IMR-90 (cell line): Measurements from ENCODE around the gene STAT4. TPM values are rescaled to one million over a fixed set of nuclear protein-coding genes. Genes with fewer than 3 reads are reported as not detected.

ENCODE experiments used
- ATAC-seq: fragments of 200-7000 bp; cut with Tn5 transposase; 2 replicates; pipeline ENCODE4 v1.9.1; 2020; ENCODE audit warnings: low read depth, mild to moderate bottlenecking, moderate library complexity
- BruUV-seq: library from RNA; stranded (reverse); fragments of 400-500 nt; replicated peaks from 2 replicates; lab custom pipeline; 2021; lab: Mats Ljungman, UMichigan
- CTCF ChIA-PET: fragments of 300-600 bp; formaldehyde crosslinking; extraction: SDS; loops from one replicate; lab custom pipeline; 2021; ENCODE audit warnings: antibody characterized with exemption; lab: Yijun Ruan, JAX
- POLR2A ChIA-PET: fragments of 300-600 bp; sonication (Branson Sonifier 250); formaldehyde crosslinking; loops from one replicate; lab custom pipeline; 2022; ENCODE audit warnings: antibody characterized with exemption; ENCODE audit not compliant: unreplicated experiment; lab: Charles Lee
- DNase-seq: peaks from one replicate; pipeline ENCODE4 v3.0.0; 2013
- H2AFZ ChIP-seq: replicated peaks from 2 replicates; pipeline ENCODE3; 2013; ENCODE audit warnings: low read length, mild to moderate bottlenecking; ENCODE audit not compliant: poor library complexity
- H2AK5ac ChIP-seq: 2 replicates; pipeline ENCODE4 v1.6.1; 2013; ENCODE audit warnings: low read depth, low read length, inconsistent platforms
- H2AK9ac ChIP-seq: replicated peaks from 2 replicates; pipeline ENCODE3; 2013; ENCODE audit warnings: mild to moderate bottlenecking, low read depth, low read length, moderate library complexity; ENCODE audit not compliant: poor library complexity
- H2BK120ac ChIP-seq: 2 replicates; pipeline ENCODE4 v1.6.1; 2013; ENCODE audit warnings: low read depth, low read length, inconsistent platforms
- H2BK15ac ChIP-seq: 3 replicates; pipeline ENCODE4 v1.6.1; 2013; ENCODE audit warnings: low read depth, low read length, inconsistent platforms
- H2BK20ac ChIP-seq: 2 replicates; pipeline ENCODE4 v1.6.1; 2013; ENCODE audit warnings: low read depth, mild to moderate bottlenecking, inconsistent platforms, low read length, moderate library complexity
- H2BK5ac ChIP-seq: 2 replicates; pipeline ENCODE4 v1.6.1; 2013; ENCODE audit warnings: mild to moderate bottlenecking, low read depth, low read length, inconsistent platforms; ENCODE audit not compliant: poor library complexity, severe bottlenecking
- H3K14ac ChIP-seq: replicated peaks from 2 replicates; pipeline ENCODE4 v1.6.1; 2013; ENCODE audit warnings: low read depth, low read length, inconsistent platforms
- H3K18ac ChIP-seq: 2 replicates; pipeline ENCODE4 v1.6.1; 2013; ENCODE audit warnings: low read depth, low read length, control low read depth
- H3K23ac ChIP-seq: 2 replicates; pipeline ENCODE4 v1.6.1; 2013; ENCODE audit warnings: low read depth, low read length, inconsistent platforms
- H3K27ac ChIP-seq: 2 replicates; pipeline ENCODE4 v1.5.1; 2013; ENCODE audit warnings: mild to moderate bottlenecking, control low read depth, low read length; ENCODE audit not compliant: insufficient read depth
- H3K27me3 ChIP-seq: 2 replicates; pipeline ENCODE4 v1.6.1; 2013; ENCODE audit warnings: low read length; ENCODE audit not compliant: control insufficient read depth, insufficient read depth
- H3K36me3 ChIP-seq: 2 replicates; pipeline ENCODE4 v1.6.1; 2013; ENCODE audit warnings: low read length, mixed read lengths; ENCODE audit not compliant: control insufficient read depth, insufficient read depth
- H3K4ac ChIP-seq: 2 replicates; pipeline ENCODE4 v1.6.1; 2013; ENCODE audit warnings: low read depth, low read length, inconsistent platforms
- H3K4me1 ChIP-seq: 2 replicates; pipeline ENCODE4 v1.6.1; 2013; ENCODE audit warnings: low read length, mixed read lengths; ENCODE audit not compliant: control insufficient read depth, insufficient read depth
- H3K4me2 ChIP-seq: 2 replicates; pipeline ENCODE4 v1.6.1; 2013; ENCODE audit warnings: low read depth, mild to moderate bottlenecking, control low read depth, low read length, moderate library complexity
- H3K4me3 ChIP-seq: 2 replicates; pipeline ENCODE4 v1.5.1; 2013; ENCODE audit warnings: low read depth, mild to moderate bottlenecking, control low read depth, low read length, moderate library complexity; ENCODE audit not compliant: insufficient read depth
- H3K56ac ChIP-seq: 2 replicates; pipeline ENCODE4 v1.6.1; 2013; ENCODE audit warnings: low read length, inconsistent platforms; ENCODE audit not compliant: insufficient read depth; ENCODE audit errors: extremely low read depth
- H3K79me1 ChIP-seq, 2 experiments: 2 replicates each; pipeline ENCODE4 v1.6.1; 2013; ENCODE audit warnings: low read length in 2 of 2, inconsistent platforms in 1 of 2, low read depth in 1 of 2
- H3K9ac ChIP-seq: 2 replicates; pipeline ENCODE4 v1.6.1; 2013; ENCODE audit warnings: low read depth, low read length, control low read depth
- H3K9me1 ChIP-seq: 2 replicates; pipeline ENCODE4 v1.6.1; 2013; ENCODE audit warnings: low read length, inconsistent platforms; ENCODE audit not compliant: insufficient read depth
- H3K9me3 ChIP-seq: 2 replicates; pipeline ENCODE4 v1.6.1; 2013; ENCODE audit warnings: low read length; ENCODE audit not compliant: control insufficient read depth, insufficient read depth
- H4K20me1 ChIP-seq: 2 replicates; pipeline ENCODE4 v1.6.1; 2013; ENCODE audit warnings: low read length, inconsistent platforms; ENCODE audit not compliant: insufficient read depth
- H4K5ac ChIP-seq: 2 replicates; pipeline ENCODE4 v1.6.1; 2013; ENCODE audit warnings: mild to moderate bottlenecking, low read depth, low read length, control low read depth
- H4K8ac ChIP-seq, 2 experiments: 2 replicates each; pipeline ENCODE4 v1.6.1; 2013; ENCODE audit warnings: low read depth in 2 of 2, low read length in 2 of 2, control low read depth in 1 of 2, inconsistent platforms in 1 of 2
- H4K91ac ChIP-seq: 2 replicates; pipeline ENCODE4 v1.6.1; 2013; ENCODE audit warnings: low read depth, low read length, inconsistent platforms; ENCODE audit not compliant: insufficient read depth
- POLR2A ChIP-seq: IDR thresholded peaks from 2 replicates; pipeline ENCODE4 v1.6.1; 2012; ENCODE audit warnings: mild to moderate bottlenecking, low read depth, low read length
- RAD21 ChIP-seq: IDR thresholded peaks from 2 replicates; pipeline ENCODE4 v1.6.1; 2012; ENCODE audit warnings: low read length, improper control_type of control experiment
- WGBS, 2 experiments: methylation state at CpG; one replicate each; pipeline versions ENCODE4 v1.1.5 to v1.1.7; 2013; ENCODE audit warnings: missing lambda C conversion rate in 2 of 2; ENCODE audit not compliant: insufficient read length in 1 of 2; ENCODE audit errors: extremely low coverage in 2 of 2; 5-methylcytosine and 5-hydroxymethylcytosine counted together
- dilution Hi-C: fragments of 300-500 bp; cut with HindIII; formaldehyde crosslinking; loops from one replicate; pipeline ENCODE4 v1.14.3; 2018; ENCODE audit warnings: low sequenced_read_pairs; ENCODE audit not compliant: unreplicated experiment
- in situ Hi-C: fragments of 300-500 bp; cut with MboI; formaldehyde crosslinking; loops from 3 replicates; pipeline ENCODE4 v1.14.3; 2019; ENCODE audit warnings: low sequenced_read_pairs, inconsistent platforms, mixed read lengths
- intact Hi-C: fragments of 100-400 bp; cut with micrococcal nuclease; formaldehyde crosslinking; loops from 2 replicates; pipeline ENCODE4 v1.10.0; 2022
- polyA plus RNA-seq, 3 experiments: library from polyadenylated mRNA; depleted of rRNA; stranded (reverse); fragments of >200 nt; gene quantifications; 2 replicates each; pipeline ENCODE4 v1.2.3, GENCODE V29; 2012; ENCODE audit warnings: low replicate concordance in 1 of 3
- total RNA-seq: library from RNA; depleted of rRNA; stranded (reverse); fragments of >200 nt; gene quantifications from 2 replicates; pipeline ENCODE4 v1.2.3, GENCODE V29; 2012

STAT4 gene
- total and polyA plus RNA-seq, 2 of the 4 experiments (the other 2 are of a cell fraction), result 0.36 to 0.48 TPM

DNA sequence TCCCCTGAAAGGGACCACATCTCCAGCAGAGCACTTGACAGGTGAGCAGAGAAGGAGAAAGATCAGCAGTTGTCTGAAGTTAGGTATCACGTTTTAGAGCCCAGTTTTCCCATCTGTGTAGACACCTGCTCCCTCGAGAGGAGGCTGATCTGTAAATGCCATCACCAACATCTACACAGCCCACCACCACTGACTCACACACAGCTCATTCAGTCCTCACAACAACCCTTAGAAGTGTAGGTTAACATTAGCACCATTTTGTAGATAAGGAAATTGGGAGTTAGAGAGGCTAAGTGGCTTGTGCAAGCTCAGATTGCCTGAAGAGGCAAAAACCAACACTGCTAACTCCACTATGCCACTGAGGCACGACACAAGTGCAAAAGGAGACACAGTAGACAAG lies 99.6 kb downstream of the STAT4 start:
- peaks cover 11% of the 10 kb centered on the region for H3K9me1 ChIP-seq
- DNase-seq, result peak; percentile 55
- H4K91ac ChIP-seq, result peak overlapping the region; percentile 96

More for the DNA sequence above, 99.6 kb downstream of the STAT4 start:
- no peaks in the 10 kb centered on the region for H3K36me3 ChIP-seq
- peak overlapping the region; percentile 90 for H2AK5ac ChIP-seq
- peak overlapping the region; percentile 40; the same call in 1 of the 2 replicates for H3K4me2 ChIP-seq
- dilution Hi-C loops (no loop called here), in situ Hi-C loops (loop anchor here (5.0 to 10.0 kb wide), 2 partner anchors 101 to 444 kb away; partner anchors contain the start of gene STAT4), intact Hi-C loops (no loop called here)
- peaks cover 19% of the 10 kb centered on the region for H3K4me1 ChIP-seq
- WGBS, 2 experiments, result no CpG with 5 or more reads among the region's 3 CpGs
- H2BK5ac ChIP-seq, result peak overlapping the region; percentile 94
- ATAC-seq, result no peak
- H4K8ac ChIP-seq, result peak overlapping the region; percentile 61 to 84
- peak overlapping the region; percentile 98 for H3K14ac ChIP-seq
- H3K18ac ChIP-seq, result peak overlapping the region; percentile 87
- no peaks in the 10 kb centered on the region for H3K9me3 ChIP-seq
- ChIA-PET POLR2A (interaction anchor here (1.7 kb wide), 1 partner anchor 102 kb away, joined by 5 read pairs; no protein-coding TSS in a partner anchor), CTCF (interaction anchor here (0.8 to 5.6 kb wide), 8 partner anchors 11 to 470 kb away, joined by 3 to 53 read pairs (median 5); no protein-coding TSS in a partner anchor)
- no peaks in the 10 kb centered on the region; a peak in 1 of 4 replicates for H3K79me1 ChIP-seq
- peak overlapping the region; percentile 87 for H3K56ac ChIP-seq
- H2AK9ac ChIP-seq, result peak overlapping the region; percentile 59
- H3K9ac ChIP-seq, result no peak overlapping the region
- H3K4me3 ChIP-seq, result no peak overlapping the region
- no peak for TF ChIP-seq POLR2A
- no peak for TF ChIP-seq RAD21
- no peaks in the 10 kb centered on the region; the same call in 1 of the 2 replicates for H4K20me1 ChIP-seq
- no peaks in the 10 kb centered on the region for H3K27me3 ChIP-seq
- peak overlapping the region; percentile 99 for H2BK120ac ChIP-seq
- H2BK20ac ChIP-seq, result peak overlapping the region; percentile 95
- H2BK15ac ChIP-seq, result peak overlapping the region; percentile 77
- H2AFZ ChIP-seq, result peak overlapping the region; percentile 59
- BruUV-seq, result no TSS peak
- H3K23ac ChIP-seq, result peak overlapping the region; percentile 97
- peak overlapping the region; percentile 43 for H4K5ac ChIP-seq
- peak overlapping the region; percentile 79 for H3K4ac ChIP-seq
- H3K27ac ChIP-seq, result peak overlapping the region; percentile 92
